Measurements from ENCODE around the gene DYNC2LI1.

DYNC2LI1 gene

GRCh38 chr2:43819491-43820163, 45.8 kb downstream of the DYNC2LI1 start:
- no peak for DNase-seq

- no peak for DNase-seq
These were observed 49.0 kb downstream of the DYNC2LI1 start for GRCh38 chr2:43822839-43823238.

GRCh38 chr2:43823751-43824150, 49.9 kb downstream of the DYNC2LI1 start:
- no peak for DNase-seq

GRCh38 chr2:43824512-43824911, 50.7 kb downstream of the DYNC2LI1 start:
- no peak for DNase-seq

GRCh38 chr2:43824951-43825493, 51.2 kb downstream of the DYNC2LI1 start:
- no peak for DNase-seq

- DNase-seq = no peak
These were observed 52.0 kb downstream of the DYNC2LI1 start for GRCh38 chr2:43825841-43826240.

GRCh38 chr2:43826305-43827250, 52.7 kb downstream of the DYNC2LI1 start:
- DNase-seq = no peak

GRCh38 chr2:43831543-43832294, 57.9 kb downstream of the DYNC2LI1 start:
- DNase-seq = no peak

- no peak for DNase-seq
These were observed 58.6 kb downstream of the DYNC2LI1 start for GRCh38 chr2:43832457-43832856.

- no peak for DNase-seq
These were observed 63.2 kb downstream of the DYNC2LI1 start for GRCh38 chr2:43837033-43837432.

GRCh38 chr2:43837831-43838559, 64.2 kb downstream of the DYNC2LI1 start:
- no peak for DNase-seq

- DNase-seq = no peak
These were observed 64.9 kb downstream of the DYNC2LI1 start, which contains the start of the genes ABCG5 and ABCG8 for GRCh38 chr2:43838560-43839267. TSS of gene ABCG5 (minus strand) at chr2:43838839. CDS start at chr2:43838679, 160 bp downstream. TSS of gene ABCG8 (plus strand) at chr2:43838971. CDS start at chr2:43839054, 83 bp downstream.

GRCh38 chr2:43839776-43840564, 66.1 kb downstream of the DYNC2LI1 start:
- no peak for DNase-seq

- DNase-seq = no peak
These were observed 67.1 kb downstream of the DYNC2LI1 start for GRCh38 chr2:43840965-43841364.

GRCh38 chr2:43841949-43842865, 68.4 kb downstream of the DYNC2LI1 start:
- DNase-seq = no peak

- no peak for DNase-seq
These were observed 69.0 kb downstream of the DYNC2LI1 start for GRCh38 chr2:43842866-43843226.

- no peak for DNase-seq
These were observed 71.3 kb downstream of the DYNC2LI1 start for GRCh38 chr2:43845181-43845580.

- DNase-seq = no peak
These were observed 72.4 kb downstream of the DYNC2LI1 start for GRCh38 chr2:43846140-43846793.

- DNase-seq = no peak
These were observed 74.4 kb downstream of the DYNC2LI1 start for GRCh38 chr2:43848214-43848613.

Data from DMS153 (cell line).